ENCODE measurements around the gene IWS1.

DNA sequence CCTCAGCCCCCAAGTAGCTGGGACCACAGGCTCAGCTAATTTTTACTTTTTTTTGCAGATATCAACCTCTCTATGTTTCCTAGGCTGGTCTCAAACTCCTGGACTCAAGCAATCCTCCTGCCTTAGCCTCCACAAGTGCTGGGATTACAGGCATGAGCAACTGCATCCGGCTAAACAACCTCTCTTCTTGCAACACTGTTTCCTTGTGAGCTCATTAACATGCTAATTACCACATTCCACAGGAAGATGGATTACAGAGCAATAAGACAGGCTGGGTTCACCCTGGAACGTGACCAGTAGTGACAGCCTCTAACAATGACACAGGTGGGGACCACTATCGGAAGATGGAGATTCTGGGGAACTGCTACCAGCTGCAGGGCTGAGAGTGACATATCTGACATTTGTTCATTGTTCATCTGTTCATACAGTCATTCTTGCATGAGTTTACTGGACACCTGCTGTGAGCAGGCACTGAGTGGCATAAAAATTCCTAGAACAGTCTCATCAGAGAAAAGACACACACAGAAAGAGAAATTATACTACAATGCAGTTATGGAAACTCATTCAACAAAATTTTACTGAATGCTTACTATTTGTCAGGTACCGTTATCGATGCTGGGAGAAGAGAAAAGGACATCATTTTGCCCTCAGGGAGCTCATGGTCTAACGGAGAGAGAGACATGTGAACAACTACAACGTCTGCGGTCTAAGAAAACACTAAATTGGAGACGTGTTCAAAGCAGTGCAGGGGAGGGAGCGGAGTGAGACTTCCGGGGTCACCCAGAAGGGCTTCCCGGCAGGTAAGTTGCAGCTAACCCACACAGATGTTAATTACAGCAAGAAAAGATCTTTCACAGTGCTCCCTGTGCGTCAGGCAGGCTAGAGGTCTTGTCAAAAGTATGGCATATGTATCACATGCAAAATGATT, 70.5 kb downstream of the IWS1 start:
- TF ChIP-seq, protein P1, sequence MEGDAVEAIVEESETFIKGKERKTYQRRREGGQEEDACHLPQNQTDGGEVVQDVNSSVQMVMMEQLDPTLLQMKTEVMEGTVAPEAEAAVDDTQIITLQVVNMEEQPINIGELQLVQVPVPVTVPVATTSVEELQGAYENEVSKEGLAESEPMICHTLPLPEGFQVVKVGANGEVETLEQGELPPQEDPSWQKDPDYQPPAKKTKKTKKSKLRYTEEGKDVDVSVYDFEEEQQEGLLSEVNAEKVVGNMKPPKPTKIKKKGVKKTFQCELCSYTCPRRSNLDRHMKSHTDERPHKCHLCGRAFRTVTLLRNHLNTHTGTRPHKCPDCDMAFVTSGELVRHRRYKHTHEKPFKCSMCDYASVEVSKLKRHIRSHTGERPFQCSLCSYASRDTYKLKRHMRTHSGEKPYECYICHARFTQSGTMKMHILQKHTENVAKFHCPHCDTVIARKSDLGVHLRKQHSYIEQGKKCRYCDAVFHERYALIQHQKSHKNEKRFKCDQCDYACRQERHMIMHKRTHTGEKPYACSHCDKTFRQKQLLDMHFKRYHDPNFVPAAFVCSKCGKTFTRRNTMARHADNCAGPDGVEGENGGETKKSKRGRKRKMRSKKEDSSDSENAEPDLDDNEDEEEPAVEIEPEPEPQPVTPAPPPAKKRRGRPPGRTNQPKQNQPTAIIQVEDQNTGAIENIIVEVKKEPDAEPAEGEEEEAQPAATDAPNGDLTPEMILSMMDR (IDR thresholded peaks at IDR 0.05), result no peak
- no peak for TF ChIP-seq POLR2A (IDR thresholded peaks at IDR 0.05)
- no peak for TF ChIP-seq EP300 (IDR thresholded peaks at IDR 0.05)

All from gastroesophageal sphincter (tissue), 3 donors.